Measurements from ENCODE around the gene A1BG. TPM values are rescaled to one million over a fixed set of nuclear protein-coding genes. Genes with fewer than 3 reads are reported as not detected.

A1BG gene
- total RNA-seq, 4 donors from 2014 or later, result 4.5 to 12.5 (median 9.0) TPM; not detected in 1

DNA sequence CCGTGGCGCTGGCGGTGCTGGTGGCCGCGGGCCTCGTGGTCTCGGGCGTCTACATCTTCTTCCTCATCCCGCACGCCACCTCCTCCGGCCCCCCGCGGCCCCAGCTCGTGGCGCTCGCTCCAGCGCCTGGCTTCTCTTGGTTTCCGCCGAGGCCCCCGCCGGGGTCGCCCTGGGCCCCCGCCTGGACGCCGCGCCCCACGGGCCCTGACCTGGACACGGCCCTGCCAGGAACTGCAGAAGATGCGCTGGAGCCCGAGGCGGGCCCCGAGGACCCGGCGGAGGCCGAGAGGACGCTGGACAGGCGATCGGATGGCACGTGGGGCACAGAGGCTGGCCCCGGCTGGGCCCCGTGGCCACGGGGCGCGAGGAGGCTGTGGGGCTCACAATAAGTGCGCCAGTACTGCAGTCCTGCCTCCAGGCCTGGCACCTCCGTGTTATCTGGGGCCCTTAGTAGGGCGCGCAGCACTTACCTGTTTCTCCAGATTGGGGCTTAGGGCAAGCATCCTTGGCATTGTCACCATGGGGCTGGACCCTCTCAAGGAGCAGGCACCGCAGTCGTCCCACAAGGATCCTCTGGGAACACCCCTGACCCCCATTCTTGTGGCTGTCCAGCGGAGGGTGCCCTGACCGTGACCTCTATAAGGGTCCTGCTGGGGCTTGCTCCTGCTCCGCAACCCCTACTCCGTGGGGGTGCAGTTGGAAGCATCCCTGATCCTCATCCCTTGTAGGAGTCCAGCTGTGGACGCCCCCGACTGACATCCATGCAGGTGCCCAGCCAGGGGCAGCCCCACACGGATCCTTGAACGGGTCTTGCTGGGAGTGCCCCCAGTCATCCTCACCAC lies 43.6 kb upstream of the A1BG start:
- in situ Hi-C loops (cut with MboI; ENCODE audit: low sequenced_read_pairs in 4 of 4), result no loop called here
- TF ChIP-seq, protein P1, sequence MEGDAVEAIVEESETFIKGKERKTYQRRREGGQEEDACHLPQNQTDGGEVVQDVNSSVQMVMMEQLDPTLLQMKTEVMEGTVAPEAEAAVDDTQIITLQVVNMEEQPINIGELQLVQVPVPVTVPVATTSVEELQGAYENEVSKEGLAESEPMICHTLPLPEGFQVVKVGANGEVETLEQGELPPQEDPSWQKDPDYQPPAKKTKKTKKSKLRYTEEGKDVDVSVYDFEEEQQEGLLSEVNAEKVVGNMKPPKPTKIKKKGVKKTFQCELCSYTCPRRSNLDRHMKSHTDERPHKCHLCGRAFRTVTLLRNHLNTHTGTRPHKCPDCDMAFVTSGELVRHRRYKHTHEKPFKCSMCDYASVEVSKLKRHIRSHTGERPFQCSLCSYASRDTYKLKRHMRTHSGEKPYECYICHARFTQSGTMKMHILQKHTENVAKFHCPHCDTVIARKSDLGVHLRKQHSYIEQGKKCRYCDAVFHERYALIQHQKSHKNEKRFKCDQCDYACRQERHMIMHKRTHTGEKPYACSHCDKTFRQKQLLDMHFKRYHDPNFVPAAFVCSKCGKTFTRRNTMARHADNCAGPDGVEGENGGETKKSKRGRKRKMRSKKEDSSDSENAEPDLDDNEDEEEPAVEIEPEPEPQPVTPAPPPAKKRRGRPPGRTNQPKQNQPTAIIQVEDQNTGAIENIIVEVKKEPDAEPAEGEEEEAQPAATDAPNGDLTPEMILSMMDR (IDR thresholded peaks at IDR 0.05 in 4 of 5, conservative IDR thresholded peaks at IDR 0.05 in 1 of 5), result no peak
- TF ChIP-seq POLR2A (IDR thresholded peaks at IDR 0.05), result no peak
- H3K27ac ChIP-seq, result no peak overlapping the region
- intact Hi-C loops (cut with DNase I; ENCODE audit: low total_unique reads), result no loop called here
- H3K27me3 ChIP-seq, result peaks cover 18 to 25% (median 19%) of the 10 kb centered on the region in 3 donors
- H3K4me1 ChIP-seq, result peaks cover 8 to 15% of the 10 kb centered on the region in 2 donors
- ATAC-seq (no peak), DNase-seq (no peak)
- H3K4me3 ChIP-seq, result no peak overlapping the region
- H3K9me3 ChIP-seq, result no peaks in the 10 kb centered on the region
- H3K36me3 ChIP-seq, result peaks cover 0 to 29% of the 10 kb centered on the region in 2 donors

DNA sequence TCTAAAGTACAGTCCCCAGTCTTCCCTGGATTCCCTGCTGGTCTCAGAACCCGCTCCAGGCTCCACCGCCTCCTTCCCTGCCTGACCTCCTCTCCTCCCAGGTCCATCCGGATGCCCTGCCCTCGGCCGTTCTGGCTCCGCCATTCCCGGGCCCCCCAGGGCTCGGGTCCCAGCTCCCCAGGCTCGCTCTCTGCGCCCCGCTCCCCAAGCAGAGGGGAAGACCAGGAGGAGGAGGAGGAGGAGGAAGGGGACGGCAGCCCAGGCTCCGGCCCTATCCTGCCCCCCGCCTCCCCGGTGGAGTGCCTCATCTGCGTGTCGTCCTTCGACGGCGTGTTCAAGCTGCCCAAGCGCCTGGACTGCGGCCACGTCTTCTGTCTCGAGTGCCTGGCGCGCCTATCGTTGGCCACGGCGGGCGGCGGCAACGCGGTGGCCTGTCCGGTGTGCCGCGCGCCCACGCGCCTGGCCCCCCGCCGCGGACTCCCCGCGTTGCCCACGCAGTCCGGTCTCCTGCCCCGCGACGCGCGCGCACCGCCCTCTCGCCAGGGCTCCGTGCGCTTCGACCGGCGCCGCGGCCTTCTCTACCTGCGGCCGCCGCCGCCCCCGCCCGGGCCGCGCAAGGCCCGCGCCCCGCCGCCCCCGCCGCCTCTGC lies 42.8 kb upstream of the A1BG start:
- ATAC-seq, result no peak
- H3K36me3 ChIP-seq, result peaks cover 0 to 37% of the 10 kb centered on the region in 2 donors
- DNase-seq, result no peak
- no peaks in the 10 kb centered on the region for H3K9me3 ChIP-seq
- intact Hi-C loops (cut with DNase I; ENCODE audit: low total_unique reads) (no loop called here), in situ Hi-C loops (cut with MboI; ENCODE audit: low sequenced_read_pairs in 4 of 4) (no loop called here)
- H3K27ac ChIP-seq, result no peak overlapping the region
- H3K4me3 ChIP-seq, result peak overlapping the region in 1 of 4 donors; percentile 3
- no peak for TF ChIP-seq POLR2A (IDR thresholded peaks at IDR 0.05)
- TF ChIP-seq, protein P1 (IDR thresholded peaks at IDR 0.05 in 4 of 5, conservative IDR thresholded peaks at IDR 0.05 in 1 of 5), result no peak
- peaks cover 18 to 25% (median 19%) of the 10 kb centered on the region in 3 donors for H3K27me3 ChIP-seq
- H3K4me1 ChIP-seq, result peaks cover 8 to 10% of the 10 kb centered on the region in 2 donors

DNA sequence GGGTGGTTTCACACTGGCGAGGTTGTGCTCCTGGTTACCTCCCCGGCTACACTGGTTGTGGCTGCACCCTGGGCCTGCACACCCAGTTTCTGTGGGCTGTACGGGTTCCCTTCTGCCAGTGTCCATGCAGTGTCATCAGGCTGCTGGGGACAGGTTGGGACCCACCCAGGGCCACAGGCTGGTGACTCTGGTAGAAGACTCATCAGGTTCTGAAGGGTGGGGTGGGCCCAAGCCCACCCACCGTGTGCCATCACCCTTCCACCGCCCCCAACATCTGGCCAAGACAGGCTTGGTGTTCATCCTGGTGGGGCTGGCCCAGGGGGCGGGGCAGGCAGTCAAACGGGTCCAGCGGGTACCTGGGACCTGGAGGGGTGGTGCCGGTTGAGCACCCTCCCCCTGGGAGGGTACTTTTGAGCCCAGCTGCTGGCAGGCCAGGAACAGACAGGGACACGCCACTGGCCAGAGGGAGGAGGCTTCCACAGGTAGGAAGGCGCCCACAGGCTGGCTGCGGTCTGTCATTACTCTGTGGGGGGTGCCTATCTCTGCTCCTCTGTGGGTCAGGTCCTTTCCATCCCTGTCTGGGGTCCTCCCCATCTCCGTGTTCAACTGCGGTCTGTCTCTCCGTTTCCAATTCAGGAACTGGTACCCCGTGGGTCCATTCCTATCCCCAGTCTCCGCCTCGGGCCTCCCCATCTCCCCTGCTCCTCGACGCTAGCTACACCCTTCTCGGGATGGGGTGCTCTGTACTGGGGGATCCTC lies 42.1 kb upstream of the A1BG start, which contains the start of gene RNF225:
Gene RNF225 (plus strand): TSS at position 437 of the 759 bp plus-strand sequence. CDS start 434 bp downstream, outside the sequence.
- H3K4me3 ChIP-seq, result peak within 1 kb of the TSS in 1 of 4 donors; percentile 3
- no peaks in the 10 kb centered on the region for H3K9me3 ChIP-seq
- in situ Hi-C loops (cut with MboI; ENCODE audit: low sequenced_read_pairs in 4 of 4) (no loop called here), intact Hi-C loops (cut with DNase I; ENCODE audit: low total_unique reads) (no loop called here)
- H3K27me3 ChIP-seq, result peaks cover 18 to 25% (median 19%) of the 10 kb centered on the region in 3 donors
- ATAC-seq, result no peak
- no peak for DNase-seq
- H3K36me3 ChIP-seq, result peaks cover 0 to 44% of the 10 kb centered on the region in 2 donors
- TF ChIP-seq, protein P1 (IDR thresholded peaks at IDR 0.05 in 4 of 5, conservative IDR thresholded peaks at IDR 0.05 in 1 of 5), result no peak
- no peak for TF ChIP-seq POLR2A (IDR thresholded peaks at IDR 0.05)
- H3K4me1 ChIP-seq, result peaks cover 4 to 7% of the 10 kb centered on the region in 2 donors
- no peak within 1 kb of the TSS for H3K27ac ChIP-seq

DNA sequence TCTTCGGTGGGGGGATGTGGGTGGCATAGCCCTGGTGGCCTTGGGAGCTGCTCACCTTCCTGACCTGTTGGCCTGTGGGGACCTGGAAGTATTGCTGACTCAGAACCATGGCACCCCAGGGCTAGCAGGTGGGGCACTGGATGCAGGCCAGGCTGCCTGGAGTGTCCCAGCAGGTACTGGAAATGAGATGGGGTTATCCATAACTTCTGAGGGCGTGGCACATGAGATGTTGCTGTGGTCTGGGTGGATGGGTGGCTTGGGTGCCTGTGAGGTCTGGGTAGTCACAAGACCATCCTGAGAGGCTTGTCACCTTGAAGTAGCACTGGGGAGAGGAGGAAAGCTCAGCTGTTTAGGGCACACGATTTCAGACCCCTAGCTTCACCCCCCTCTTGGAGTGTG lies 41.5 kb upstream of the A1BG start:
- peaks cover 0 to 48% of the 10 kb centered on the region in 2 donors for H3K36me3 ChIP-seq
- no peak for ATAC-seq
- peaks cover 18 to 25% (median 19%) of the 10 kb centered on the region in 3 donors for H3K27me3 ChIP-seq
- in situ Hi-C loops (cut with MboI; ENCODE audit: low sequenced_read_pairs in 4 of 4) (no loop called here), intact Hi-C loops (cut with DNase I; ENCODE audit: low total_unique reads) (no loop called here)
- no peak for DNase-seq
- no peak for TF ChIP-seq POLR2A (IDR thresholded peaks at IDR 0.05)
- no peaks in the 10 kb centered on the region for H3K9me3 ChIP-seq
- no peak overlapping the region for H3K4me3 ChIP-seq
- H3K27ac ChIP-seq, result no peak overlapping the region
- H3K4me1 ChIP-seq, result peaks cover 0 to 4% of the 10 kb centered on the region in 2 donors

All from gastrocnemius medialis (tissue), 4 donors.